NCI-H226 (cell line): Measurements from ENCODE around the gene SLC22A12.

Source experiments
- DNase-seq: peaks from one replicate; pipeline ENCODE4 v3.0.0-alpha.2; 2015

Gene SLC22A12

GRCh38 chr11:64629103-64629502 lies 38.1 kb downstream of the SLC22A12 start:
- no peak for DNase-seq

DNA sequence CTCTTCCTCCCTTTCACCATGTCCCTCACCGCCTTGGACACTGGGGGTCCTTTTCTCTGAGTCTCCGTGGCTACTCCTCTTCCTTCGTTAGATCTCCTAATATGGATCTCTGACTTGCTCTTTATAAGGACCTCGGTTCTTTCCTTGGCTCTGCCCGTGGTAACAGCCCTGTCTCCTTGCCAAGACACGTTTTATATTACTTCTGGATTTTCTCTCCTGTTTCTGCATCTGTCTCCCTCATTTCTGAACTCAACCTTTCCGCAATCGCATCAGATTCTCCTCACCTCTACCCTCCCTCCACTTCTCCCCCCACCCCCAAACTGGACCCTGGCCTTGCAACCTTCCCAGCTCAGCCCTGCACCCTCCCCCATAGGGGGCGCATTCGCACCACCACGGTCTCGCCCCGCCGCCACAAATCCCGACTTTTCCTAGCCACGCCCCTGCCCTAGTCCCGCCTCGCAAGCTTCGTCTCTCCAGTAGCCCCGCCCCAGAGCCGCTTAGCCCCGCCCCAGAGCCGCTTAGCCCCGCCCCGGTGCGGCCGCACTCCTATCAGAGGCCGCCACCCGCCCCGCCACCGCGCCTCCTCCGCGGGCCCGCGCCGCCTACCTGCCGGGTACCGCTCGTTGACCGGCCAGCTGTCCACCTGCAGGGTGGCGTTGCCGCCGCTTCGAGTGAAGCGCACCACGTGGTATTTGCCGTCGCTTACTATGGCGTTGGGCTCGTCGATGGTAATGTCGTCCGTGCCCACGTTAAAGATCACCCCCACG lies 39.0 kb downstream of the SLC22A12 start:
- DNase-seq: no peak

GRCh38 chr11:64631675-64632074 lies 40.7 kb downstream of the SLC22A12 start:
- no peak for DNase-seq

DNA sequence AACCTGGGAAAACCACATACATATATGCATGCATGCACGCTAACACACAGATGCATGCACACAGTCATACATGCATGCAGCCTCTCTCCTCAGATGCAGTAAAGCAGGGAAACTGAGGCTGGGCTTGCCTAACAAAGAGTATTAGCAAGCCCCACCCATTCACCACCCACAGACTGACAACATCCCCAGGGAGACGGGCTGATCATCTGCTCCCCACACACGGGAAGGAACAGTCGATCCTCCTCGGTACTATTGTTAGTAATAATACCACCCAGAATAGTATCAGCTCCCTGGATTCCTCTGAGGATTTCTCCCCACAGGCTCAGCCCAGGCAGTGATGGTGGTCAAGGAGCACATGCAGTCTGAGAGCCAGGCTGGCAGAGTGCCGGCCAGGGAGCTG lies 41.2 kb downstream of the SLC22A12 start:
- DNase-seq: no peak

- no peak for DNase-seq
Measured at GRCh38 chr11:64632654-64633053, 41.6 kb downstream of the SLC22A12 start.

DNA sequence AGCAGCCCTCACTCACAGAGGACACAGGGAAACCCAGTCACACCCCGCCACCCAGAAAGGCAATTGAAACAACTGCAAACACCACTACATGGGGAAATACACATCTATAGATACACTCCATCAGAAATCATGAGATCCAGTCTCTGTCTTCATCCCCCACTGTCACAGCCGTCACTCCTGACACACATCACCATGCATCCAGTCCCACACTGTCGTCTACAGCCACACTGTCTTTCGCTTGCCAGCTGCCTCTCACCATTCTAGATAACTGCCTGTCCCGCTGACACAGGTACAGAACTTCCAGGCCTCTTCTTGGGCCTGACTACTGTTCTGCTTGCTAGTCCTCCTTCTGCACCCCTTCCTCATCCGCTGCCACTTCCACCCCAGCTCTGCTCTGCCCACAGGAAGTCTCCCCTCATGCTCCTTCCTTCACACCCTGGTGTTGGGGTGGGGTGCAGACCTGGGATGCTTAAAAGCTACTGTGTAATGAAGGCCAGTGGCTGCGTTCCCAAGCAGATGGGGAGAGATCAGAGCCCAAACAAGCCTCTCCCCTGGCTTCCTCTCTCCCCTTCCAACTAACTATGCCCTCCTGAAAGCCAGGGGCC lies 42.6 kb downstream of the SLC22A12 start:
- DNase-seq: no peak

- DNase-seq: no peak
Measured at GRCh38 chr11:64637334-64638017, 46.5 kb downstream of the SLC22A12 start.

- DNase-seq: no peak
Measured at GRCh38 chr11:64638018-64638665, 47.1 kb downstream of the SLC22A12 start.

- DNase-seq: no peak
Measured at GRCh38 chr11:64638829-64639228, 47.8 kb downstream of the SLC22A12 start.

GRCh38 chr11:64639885-64640284 lies 48.9 kb downstream of the SLC22A12 start:
- no peak for DNase-seq

DNA sequence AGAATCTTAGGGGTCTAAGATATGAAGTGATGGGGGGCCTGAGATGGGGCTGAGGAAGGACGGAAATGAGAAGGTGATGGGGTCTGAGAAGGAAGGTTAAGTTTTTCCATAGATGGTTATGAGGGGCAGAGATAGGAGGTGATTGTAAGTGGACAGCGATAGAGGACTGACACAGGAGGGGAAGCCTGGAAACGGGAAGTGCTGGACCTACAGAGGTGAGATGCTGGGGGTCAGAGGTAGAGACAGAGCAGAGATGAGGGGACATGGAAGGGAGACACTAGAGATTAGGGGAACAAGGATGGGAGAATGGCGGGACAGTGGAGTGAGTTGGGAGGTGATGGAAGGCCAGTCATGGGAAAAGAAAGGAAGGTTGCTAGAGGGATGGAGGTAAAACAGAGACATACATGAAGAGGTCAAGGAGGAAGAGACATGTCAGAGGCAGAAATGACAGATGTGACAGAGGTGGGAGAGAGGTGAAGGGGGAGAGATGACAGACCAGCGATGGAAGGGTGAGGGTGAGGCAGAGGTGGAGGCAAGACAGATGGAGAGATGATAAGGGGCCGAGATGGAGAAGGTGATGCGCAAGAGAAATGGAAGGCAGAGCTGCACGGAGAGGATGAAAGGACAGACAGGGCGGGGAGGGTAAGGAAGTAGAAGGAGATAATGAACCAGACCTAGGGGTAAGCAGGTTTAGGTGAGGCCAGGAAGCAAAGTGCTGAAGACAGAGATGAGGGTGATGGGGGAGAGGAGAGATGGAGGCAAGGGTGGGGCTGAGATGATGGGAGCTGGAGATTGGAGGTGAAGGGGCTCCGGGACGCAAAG lies 50.8 kb downstream of the SLC22A12 start:
- DNase-seq: no peak

GRCh38 chr11:64642418-64642735 lies 51.4 kb downstream of the SLC22A12 start:
- DNase-seq: no peak

DNA sequence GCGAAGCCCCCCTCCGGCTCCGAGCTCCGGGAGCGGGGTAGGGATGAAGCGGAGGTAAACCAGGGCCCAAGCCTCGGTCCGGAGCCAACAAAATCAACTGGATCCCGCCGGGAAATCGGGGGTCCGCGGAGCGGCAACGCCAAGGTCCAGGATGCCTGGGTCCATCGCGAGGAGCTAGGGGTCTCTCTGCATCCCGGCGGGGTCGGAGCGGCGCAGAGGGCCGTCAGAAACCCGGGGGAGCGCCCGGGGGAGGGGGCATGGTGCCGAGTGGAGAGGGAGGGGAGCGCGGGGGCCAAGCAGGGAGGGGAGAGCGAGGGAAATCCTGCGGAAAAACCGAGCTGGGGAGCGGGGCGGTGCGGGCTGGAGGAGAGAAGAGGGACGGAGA lies 51.8 kb downstream of the SLC22A12 start:
- DNase-seq: no peak

DNA sequence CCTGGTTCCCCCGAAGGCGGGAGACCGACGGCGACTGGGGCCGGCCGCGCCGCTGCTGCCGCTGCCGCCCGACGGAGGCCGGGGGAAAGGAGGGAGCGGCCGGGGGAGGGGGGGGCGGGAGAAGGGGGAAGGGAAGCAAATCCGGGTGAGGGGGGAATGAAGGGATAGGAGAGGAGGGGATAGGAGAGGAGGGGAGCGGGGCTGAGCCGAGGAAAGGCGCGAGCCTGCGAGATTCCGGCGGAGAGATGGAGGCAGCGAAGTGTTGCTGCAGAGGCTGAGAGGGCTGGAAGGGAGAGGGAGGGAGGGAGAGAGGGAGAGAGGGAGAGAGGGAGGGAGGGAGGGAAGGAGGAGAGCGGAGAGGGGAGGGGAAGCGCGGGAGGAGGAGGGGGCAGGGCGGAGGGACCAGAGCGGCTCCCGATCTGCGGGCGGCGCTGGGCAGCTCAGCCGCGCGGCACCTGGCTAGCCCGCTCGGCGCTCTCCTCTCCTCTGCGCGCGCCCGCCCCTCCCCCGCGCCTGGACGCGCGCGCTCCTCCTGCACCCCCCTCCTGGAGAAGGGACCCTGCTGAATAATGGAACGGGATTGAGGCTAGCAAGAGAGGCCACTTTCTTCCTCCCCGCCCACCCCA lies 52.3 kb downstream of the SLC22A12 start:
- DNase-seq: no peak

GRCh38 chr11:64643920-64644646 lies 53.1 kb downstream of the SLC22A12 start:
- DNase-seq: no peak

- no peak for DNase-seq
Measured at GRCh38 chr11:64644647-64645275, 53.7 kb downstream of the SLC22A12 start.

DNA sequence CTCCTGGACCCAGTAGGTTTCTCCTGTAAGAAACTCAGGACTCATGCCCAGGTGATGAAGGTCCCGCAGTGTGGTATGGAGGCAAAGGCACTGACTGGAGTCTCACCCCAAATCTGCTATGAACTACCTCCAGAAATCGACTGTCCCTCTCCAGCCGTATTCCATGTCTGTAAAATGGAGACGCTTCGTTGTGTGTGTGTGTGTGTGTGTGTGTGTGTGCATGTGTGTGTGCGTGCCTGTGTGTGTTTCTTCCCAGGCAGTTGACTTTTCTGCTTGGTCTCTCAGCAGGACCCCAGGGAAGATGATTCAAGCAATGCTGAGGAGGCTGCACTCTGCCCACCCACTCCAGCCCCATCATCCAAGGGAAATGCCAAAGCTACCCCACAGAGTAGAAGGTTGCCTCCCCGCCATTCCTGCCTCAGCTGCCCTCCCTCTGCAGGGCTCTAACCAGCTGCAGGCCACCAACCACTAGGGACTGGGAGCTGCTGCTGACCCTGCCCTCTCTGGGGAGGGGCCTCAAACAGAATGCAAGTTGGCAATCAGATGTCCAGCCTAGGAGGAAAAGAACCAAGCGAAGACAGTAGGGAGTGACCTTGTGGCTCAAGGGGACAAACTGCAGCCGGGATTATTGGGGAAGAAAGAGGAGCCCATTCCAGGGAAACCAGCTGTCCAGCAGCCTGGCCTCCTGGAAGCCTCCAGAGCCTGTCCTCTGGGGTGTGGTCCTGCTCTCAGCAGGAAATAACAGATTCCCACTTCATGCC lies 56.2 kb downstream of the SLC22A12 start:
- DNase-seq: no peak

GRCh38 chr11:64648551-64648950 lies 57.5 kb downstream of the SLC22A12 start:
- DNase-seq: no peak

DNA sequence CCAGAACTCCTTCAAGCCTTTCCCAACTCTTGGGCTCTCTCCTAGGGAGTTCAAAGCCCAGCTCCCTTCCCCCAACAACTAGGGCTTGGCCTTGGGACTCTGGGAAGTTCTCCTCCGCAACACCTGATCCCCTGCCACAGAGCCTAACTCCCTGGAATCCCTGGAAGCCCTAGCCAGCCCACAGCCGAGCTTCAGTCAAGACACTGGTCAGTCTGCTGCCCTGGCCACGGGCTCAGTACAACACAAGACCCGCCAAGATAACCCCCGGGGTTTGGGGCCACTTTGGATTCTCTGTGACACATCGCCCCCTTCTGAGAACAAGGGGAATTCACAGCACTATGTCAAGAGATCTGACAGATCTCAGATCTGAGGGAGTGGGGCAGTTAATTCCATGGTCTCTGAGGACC lies 58.3 kb downstream of the SLC22A12 start:
- no peak for DNase-seq

GRCh38 chr11:64650923-64651523 lies 60.0 kb downstream of the SLC22A12 start:
- no peak for DNase-seq
